NCI-H2196 (cell line): Measurements from ENCODE around the gene SIK3.
A peak's percentile ranks its signal among the peaks of the same experiment; 100 is the strongest.

ENCODE experiments used
- DNase-seq: peaks from one replicate; lab custom pipeline; 2025; ENCODE audit not compliant: unreplicated experiment; lab: John Stamatoyannopoulos, UW

The SIK3 gene

DNA sequence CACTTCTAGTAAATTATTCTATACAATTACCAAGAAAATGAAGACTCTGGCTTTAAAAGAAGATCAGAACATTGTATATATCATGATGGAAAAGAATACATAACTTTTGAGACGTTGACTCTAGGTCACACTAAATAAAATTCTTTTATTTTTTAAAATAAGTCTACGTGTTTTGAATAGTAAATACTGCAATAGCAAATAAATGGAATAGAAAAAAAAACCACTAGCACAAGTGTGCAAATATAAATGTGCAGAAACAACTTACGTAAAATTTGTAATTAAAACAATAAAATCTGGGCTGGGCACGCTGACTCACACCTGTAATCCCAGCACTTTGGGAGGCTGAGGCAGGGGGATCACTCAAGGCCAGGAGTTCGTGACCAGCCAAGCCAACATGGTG, 17.9 kb downstream of the SIK3 start:
- DNase-seq, result no peak

- peak; percentile 25 for DNase-seq
Observed at GRCh38 chr11:117076941-117077691, 21.1 kb downstream of the SIK3 start.

DNA sequence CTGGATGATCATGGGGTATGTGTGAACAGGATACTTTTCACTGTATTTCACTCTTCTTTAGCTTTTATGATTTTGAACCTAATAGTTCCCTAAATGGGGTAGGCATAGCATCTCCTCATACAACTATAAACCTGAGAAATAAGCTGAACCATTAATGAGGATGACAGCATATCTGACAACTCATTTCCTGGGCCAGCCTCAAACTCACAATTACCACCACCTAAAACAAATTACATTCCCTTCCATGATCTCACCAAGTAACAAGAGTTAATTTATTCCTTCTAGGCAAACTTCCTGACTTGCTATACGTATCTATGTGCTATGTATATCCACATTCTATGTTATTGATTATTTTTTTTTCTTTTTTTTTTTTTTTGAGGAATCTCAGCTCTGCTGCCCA, 23.0 kb downstream of the SIK3 start:
- no peak for DNase-seq

DNA sequence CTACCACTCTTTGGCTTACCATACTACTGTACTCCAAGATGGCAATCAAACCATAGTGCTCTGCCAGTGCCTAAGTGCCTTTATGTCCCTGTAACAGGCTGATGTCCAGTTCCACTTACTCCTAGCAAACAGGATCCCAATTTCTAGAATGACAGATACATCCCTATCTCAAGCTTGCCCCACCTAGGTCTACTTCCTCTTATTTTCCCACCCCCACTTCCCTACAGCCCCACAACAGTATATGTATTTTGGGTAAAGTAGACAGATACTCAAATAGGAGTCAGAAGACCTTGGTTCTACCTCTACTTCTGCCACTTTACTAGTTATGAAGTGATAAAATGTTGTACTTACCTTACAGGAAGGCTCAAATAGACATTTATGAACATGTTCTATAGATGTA, 24.1 kb downstream of the SIK3 start:
- no peak for DNase-seq

GRCh38 chr11:117073539-117073938, 24.7 kb downstream of the SIK3 start:
- no peak for DNase-seq

- DNase-seq, result peak; percentile 35
Observed at GRCh38 chr11:117072517-117073461, 25.4 kb downstream of the SIK3 start.

- peak; percentile 50 for DNase-seq
Observed at GRCh38 chr11:117071344-117071787, 26.9 kb downstream of the SIK3 start.

DNA sequence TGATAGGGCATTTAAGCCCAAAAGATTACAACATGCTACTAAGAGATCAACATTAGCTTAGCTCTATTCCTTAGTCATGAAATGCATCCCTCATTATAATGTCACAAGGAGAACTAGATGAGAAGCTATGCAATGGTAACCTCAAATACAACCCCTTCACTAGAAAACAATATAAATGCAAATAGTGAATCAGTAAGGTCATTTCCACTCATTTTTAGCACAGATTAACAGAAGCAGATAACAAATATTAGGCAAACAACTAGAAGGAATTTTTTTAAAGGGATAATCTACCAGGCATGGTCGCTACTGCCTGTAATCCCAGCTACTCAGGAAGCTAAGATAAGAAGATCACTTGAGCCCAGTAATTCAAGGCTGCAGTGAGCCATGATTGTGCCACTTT, 28.2 kb downstream of the SIK3 start:
- DNase-seq, result no peak

- DNase-seq, result no peak
Observed at GRCh38 chr11:117068303-117068860, 29.8 kb downstream of the SIK3 start.

GRCh38 chr11:117066959-117067358, 31.3 kb downstream of the SIK3 start:
- DNase-seq, result no peak

DNA sequence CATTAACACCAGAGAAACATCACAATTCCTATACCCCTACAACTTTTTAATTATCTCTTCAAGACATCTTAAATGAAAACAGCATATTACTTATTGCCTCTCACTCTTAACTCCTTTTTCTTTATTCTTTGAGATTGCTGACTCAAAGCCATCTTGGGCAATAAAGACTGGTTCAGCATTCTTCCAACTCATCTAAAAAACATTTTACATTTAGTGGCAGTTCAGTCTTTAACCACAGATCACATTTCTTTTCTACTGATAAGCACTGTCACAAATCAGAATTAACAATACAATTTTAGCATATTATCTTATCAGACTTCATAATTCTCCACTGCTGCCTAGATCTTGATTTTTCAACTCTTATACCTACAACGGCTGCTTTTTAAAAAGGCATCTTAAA, 34.0 kb downstream of the SIK3 start:
- no peak for DNase-seq

- no peak for DNase-seq
Observed at GRCh38 chr11:117062498-117062897, 35.7 kb downstream of the SIK3 start.

GRCh38 chr11:117061256-117061655, 37.0 kb downstream of the SIK3 start:
- DNase-seq, result no peak

DNA sequence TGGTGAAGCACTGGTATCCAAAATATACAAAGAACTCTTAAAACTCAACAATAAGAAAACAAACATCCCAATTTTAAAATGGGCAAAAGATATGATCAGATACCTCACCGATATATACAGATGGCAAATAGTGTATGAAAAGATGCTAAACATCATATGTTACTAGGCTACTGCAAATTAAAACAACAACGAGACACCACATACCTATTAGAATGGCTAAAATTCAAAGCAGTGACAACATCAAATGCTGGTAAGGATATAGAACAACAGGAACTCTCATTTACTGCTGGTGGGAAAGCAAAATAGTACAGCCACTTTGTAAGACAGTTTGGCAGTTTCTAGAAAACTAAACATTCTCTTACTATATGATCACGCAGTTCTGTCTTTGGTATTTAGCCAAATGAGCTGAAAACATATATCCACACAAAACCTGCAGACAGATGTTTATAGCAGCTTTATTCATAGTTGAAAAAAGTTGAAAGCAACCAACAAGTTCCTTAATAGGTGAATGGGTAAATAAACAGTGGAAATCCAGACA, 38.5 kb downstream of the SIK3 start:
- DNase-seq, result no peak

DNA sequence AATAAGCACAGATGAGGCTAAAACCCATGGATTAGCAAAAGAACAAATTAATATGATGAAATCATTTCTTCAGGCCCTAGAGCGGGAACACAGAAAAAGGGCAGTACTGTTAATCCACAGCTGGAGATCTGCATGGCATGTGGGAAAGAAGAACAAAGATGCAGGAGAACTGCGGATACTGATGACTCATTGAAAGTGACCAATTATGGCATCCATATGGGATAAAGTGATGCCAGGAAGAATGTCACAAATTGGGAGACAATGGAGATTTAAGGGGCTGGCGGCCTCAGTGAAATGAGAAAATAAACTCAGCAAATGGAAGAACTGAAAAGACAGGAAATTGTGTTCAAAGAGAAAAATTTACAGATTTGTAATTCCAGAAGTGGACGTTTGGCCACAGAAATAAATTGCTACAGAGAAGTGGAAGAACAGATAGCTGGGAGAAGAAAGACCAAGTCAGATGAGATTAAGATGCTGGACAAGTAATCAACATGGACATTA, 39.4 kb downstream of the SIK3 start:
- no peak for DNase-seq

DNA sequence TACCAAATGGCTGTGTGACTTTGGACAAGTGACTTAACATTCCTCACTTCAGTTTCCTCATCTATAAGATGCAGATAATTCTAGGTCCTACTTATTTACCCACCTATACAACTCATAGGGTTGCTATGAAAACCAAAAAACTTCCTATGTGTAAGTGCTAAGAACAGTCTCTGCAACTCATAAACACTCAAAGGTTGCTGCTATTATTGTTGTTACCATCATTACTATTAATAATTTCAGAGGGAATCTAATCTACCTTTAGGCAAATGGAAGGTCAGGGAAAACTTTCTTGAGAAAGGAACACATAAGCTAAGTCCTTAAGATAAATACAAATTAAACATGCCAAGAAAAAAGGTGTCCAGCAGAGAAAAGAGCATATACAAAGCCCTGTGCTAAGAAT, 40.5 kb downstream of the SIK3 start:
- DNase-seq, result no peak

GRCh38 chr11:117057317-117057716, 40.9 kb downstream of the SIK3 start:
- no peak for DNase-seq

GRCh38 chr11:117055469-117055868, 42.8 kb downstream of the SIK3 start:
- no peak for DNase-seq

DNA sequence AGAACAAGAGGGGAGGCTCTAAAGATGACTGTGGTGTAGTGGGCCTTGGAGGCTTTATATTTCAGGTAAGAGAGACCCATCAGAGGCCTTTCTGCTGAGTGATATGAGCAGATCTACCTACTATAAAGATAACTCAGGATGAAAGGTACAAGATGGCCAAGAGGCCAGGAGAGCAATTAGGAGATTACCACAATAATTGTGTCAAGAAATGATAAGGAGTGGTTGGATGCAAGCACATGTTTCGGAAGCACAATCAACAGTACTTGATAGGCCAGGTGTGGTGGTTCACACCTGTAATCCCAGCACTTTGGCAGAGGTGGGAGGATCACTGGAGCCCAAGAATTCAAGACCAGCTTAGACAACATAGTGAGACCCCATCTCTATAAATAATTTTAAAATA, 43.8 kb downstream of the SIK3 start:
- no peak for DNase-seq

- no peak for DNase-seq
Observed at GRCh38 chr11:117052196-117053149, 45.8 kb downstream of the SIK3 start.
